Vagina (tissue), 2 donors: ENCODE measurements around the gene PLCL1.

Experiments used
- POLR2A ChIP-seq, 2 donors: fragments of 450-650 bp; IDR thresholded peaks; one replicate each; pipeline ENCODE4 v1.6.1; 2017; ENCODE audit warnings: antibody characterized with exemption in 2 of 2, mild to moderate bottlenecking in 2 of 2, moderate library complexity in 2 of 2
- POLR2AphosphoS5 ChIP-seq, 2 donors: sonication (generic); formaldehyde crosslinking; IDR thresholded peaks; one replicate each; pipeline ENCODE4 v1.9.0; 2017; ENCODE audit warnings: antibody characterized with exemption in 2 of 2, mild to moderate bottlenecking in 2 of 2, low read depth in 1 of 2; ENCODE audit not compliant: insufficient read depth in 1 of 2
- TF ChIP-seq, protein P1 (sequence below), 3 experiments: fragments of 450-650 bp in 2 of 3; fragments of 200-600 bp in 1 of 3; sonication (generic) in 1 of 3; IDR thresholded peaks; one replicate each; pipeline ENCODE4 v1.5.1; 2017 to 2019; ENCODE audit warnings: antibody characterized with exemption in 3 of 3, mild to moderate bottlenecking in 2 of 3, moderate library complexity in 2 of 3

DNA sequence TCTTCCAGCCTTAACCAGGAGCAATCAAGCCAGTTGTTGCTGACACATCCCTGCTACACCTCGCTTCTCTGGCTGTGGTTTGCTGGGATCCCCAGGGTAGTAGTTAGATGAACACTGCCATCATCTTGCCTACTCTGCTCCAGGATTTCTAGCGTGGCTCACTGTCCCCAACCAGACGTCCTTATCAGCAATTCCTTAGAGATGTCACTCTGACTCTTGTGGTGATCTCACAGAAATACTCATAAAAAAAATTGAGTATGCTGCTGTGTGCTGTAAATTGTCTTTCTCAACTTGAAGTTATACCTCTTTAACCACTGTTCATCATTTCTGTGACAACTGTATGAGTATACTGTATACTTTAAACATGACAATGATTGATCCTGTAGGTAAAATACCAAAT, 63.2 kb downstream of the PLCL1 start:
- TF ChIP-seq, protein P1, sequence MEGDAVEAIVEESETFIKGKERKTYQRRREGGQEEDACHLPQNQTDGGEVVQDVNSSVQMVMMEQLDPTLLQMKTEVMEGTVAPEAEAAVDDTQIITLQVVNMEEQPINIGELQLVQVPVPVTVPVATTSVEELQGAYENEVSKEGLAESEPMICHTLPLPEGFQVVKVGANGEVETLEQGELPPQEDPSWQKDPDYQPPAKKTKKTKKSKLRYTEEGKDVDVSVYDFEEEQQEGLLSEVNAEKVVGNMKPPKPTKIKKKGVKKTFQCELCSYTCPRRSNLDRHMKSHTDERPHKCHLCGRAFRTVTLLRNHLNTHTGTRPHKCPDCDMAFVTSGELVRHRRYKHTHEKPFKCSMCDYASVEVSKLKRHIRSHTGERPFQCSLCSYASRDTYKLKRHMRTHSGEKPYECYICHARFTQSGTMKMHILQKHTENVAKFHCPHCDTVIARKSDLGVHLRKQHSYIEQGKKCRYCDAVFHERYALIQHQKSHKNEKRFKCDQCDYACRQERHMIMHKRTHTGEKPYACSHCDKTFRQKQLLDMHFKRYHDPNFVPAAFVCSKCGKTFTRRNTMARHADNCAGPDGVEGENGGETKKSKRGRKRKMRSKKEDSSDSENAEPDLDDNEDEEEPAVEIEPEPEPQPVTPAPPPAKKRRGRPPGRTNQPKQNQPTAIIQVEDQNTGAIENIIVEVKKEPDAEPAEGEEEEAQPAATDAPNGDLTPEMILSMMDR (IDR thresholded peaks at IDR 0.05): no peak
- no peak for TF ChIP-seq POLR2A (IDR thresholded peaks at IDR 0.05)
- no peak for TF ChIP-seq POLR2AphosphoS5 (IDR thresholded peaks at IDR 0.05; ENCODE audit: insufficient read depth in 1 of 2, low read depth in 1 of 2)
